HG02623 (cell line): ENCODE measurements around the gene FAS.

Source experiments
- ATAC-seq: cut with Tn5 transposase; IDR thresholded peaks from one replicate; pipeline ENCODE4 v1.9.1; 2021; ENCODE audit warnings: moderate library complexity; ENCODE audit not compliant: unreplicated experiment

Gene FAS

DNA sequence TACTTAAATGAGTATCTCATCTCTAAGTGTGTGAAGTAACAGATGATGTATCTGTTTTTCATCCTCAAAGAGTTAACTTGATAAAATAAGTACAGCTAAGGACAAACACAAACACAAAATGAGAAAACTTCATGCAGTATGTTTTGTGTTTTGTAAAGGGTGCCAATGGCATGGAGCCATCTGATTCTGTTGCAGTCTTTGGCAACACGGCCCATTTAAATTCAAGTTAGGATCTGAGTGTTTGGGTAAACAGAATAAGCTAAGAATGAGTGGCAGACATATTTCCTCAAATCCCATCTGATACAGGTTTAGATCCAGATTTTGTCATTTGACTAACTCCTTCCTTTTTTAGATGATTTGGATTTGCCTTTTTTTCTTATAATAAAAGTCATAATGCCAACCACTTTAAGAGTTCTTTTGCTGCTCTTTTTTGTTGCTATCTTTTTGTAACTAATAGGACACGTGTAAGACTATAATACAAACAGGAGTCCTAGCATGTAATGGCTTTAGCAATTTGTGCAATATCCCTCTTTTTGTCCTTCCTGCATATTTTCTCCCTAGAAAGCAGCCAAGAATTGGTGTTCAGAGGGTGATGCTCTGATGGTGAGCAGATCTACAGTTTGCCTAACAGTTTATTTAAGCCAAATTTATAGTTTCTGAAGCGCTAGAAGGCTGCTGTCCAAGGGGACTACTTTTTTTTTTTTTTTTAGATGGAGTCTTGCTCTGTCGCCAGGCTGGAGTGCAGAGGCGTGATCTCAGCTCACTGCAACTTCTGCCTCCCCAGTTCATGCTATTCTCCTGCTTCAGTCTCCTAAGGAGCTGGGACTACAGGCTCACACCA, 19.2 kb upstream of the FAS start:
- ATAC-seq: no peak

DNA sequence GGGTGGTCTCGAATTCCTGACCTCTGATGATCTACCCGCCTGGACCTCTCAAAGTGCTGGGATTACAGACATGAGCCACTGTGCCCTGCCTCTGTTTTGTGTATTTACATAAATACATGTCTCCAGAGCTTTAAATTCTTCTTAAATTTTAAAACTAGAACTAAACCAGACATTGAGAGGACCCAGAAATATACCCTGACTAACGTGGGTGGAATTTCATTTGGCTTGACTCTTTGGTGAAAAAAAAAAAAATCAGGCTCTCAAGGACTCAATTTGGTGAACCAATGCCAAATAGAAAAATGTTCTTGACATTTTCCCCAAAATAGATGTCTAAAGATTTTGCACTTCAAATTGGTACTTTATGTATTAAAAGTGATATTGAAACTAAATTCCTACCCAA, 16.6 kb upstream of the FAS start:
- no peak for ATAC-seq

DNA sequence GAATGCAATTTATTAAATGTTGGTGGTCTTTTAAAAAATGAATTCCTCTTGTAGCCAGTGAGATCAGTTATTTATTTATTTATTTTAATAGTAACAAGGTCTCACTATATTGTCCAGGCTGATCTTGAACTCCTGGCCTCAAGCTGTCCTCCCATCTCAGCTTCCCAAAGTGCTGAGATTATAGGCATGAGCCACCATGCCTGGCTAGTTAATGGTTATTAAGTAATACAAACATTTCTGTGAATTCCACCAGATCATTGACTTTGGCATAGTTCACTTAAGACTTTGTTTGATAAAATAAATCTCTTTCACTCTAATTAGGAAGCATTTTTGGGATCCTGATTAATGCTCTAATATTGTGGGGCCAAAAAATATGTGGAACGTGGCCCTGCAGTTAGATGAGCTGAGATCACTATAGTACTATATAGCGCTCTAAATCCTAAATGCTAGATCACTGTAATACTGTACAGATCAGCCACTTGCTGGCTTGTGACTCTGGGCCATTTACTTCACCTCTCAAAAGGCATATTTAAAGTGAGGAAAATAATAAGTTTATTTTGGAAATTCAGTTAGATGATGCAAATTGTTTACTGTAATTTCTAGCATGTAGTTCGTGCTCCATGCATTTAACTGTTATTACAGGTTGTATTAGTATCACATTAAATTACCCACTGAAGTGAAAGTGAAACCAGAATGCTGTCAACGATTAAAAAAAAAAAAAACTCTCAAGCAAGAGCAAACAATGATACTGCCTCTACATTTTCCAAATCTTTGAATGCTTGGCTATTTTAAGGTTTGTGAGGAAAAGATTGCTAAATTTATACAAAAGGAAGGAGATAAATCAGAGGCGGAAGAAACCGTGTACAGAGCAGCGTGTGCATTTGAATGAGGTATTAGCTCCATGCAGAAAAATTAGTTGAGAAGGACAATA, 15.9 kb upstream of the FAS start:
- no peak for ATAC-seq

- ATAC-seq: no peak
Observed at GRCh38 chr10:88975377-88975720, 15.2 kb upstream of the FAS start.

DNA sequence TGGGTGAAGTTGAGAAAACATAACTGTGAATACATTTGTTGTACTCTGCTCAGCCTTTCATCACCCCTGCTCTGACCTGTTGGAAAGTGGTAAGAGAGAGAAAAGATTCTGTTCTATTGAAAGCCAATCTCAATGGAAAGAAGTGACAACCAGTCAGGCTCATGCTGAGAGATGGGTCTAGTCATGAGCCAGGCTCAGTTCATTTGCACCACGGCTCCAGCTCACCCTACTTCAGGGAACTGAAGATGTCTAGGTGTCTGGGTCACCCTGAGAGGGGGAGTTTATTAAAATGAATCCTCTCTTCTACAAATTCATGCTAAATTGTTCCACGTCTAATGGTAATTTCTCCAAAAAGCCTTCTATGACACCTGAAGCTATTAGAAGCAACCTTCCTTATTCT, 12.1 kb upstream of the FAS start:
- no peak for ATAC-seq

- no peak for ATAC-seq
Observed at GRCh38 chr10:88979153-88979562, 11.4 kb upstream of the FAS start.

GRCh38 chr10:88979603-88980002, 11.0 kb upstream of the FAS start:
- no peak for ATAC-seq

- ATAC-seq: no peak
Observed at GRCh38 chr10:88980247-88980646, 10.4 kb upstream of the FAS start.

GRCh38 chr10:88980800-88981199, 9.8 kb upstream of the FAS start:
- no peak for ATAC-seq

GRCh38 chr10:88981435-88981834, 9.2 kb upstream of the FAS start:
- ATAC-seq: no peak

DNA sequence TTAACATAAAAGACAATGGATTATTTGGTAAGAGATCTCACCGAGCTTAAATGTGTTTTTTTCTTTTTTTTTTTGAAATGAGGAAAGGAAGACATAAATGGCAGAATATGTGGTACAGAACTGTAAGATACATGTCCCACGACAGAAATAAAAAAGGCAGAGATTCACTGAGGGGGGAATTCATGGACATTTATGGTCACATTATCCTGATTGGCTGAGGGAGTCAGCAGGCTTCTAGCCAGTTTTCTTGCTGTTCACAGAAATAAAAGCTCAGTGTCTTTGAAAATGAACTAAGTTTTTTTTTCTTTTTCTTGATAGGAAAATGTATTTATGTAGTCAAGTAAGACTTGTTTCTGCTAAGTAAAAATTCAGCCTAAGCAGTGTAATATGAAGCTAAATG, 8.2 kb upstream of the FAS start:
- ATAC-seq: no peak

DNA sequence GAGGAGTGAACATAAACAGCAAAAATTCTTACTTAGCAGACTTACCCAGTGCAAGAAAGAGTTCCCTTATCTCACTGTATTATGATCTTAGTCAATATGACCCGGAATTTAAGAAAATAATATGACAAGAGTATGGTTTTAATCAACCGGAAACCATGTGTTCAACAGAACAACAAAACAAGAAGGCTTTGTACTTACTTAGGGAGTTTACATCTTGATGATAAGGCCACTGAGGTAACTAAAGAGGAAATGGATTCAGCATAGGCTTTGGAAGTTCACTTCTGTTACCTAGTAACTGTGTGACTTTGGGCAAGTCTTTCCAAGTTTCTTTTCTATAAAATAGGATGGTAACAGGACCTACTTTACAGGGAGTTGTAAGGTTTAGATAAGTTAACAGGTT, 7.4 kb upstream of the FAS start:
- ATAC-seq: no peak

- no peak for ATAC-seq
Observed at GRCh38 chr10:88983939-88984338, 6.7 kb upstream of the FAS start.

DNA sequence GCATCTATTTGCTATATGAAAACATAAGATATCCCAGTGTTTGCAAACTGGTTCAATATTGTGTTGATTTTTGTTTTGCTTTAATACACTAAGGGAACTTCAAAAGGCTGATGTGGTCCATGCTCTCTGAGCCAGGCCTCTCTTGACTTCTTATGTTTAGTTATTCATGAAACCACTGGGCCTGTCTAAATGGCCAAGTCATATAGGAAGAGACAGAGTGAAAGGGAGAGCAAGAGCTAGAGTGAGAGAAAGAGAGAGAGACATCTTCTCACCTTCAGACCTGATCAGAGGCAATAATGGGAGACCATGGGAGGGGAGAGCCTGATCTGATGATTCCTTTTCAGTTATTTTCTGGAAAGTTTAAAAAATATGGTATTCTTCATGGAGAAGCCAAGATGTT, 6.1 kb upstream of the FAS start:
- ATAC-seq: no peak

DNA sequence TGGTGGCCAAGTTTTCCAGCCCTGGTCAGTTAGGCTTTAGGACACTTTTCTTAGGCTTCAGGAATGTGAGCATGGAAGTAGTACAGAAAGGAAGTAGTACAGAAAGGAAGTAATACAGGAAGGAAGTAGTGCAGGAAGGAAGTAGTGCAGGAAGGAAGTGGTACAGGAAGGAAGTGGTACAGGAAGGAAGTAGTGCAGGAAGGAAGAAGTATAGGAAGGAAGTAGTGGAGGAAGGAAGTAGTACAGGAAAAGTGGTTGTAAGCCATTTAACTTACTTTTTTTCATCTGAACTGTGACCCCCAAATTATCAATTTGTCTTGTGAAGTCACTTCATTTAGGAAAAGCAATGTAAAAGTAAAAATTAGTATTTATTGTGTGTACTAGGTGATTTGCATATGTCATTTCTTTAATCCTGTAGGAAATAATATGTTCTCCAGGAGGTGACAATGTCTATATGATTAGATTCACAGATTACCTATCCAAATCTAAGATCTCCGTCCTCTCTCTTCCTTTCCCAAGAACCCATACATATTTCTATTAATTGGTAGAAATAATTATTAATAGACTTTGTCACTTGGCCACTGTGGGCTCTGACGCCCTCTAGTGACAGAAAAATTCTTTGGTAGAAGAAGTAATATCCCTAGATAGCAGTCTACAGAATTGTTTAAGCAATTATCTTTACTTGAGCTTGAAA, 3.9 kb upstream of the FAS start:
- ATAC-seq: no peak

- no peak for ATAC-seq
Observed at GRCh38 chr10:88987243-88987725, 3.3 kb upstream of the FAS start.

DNA sequence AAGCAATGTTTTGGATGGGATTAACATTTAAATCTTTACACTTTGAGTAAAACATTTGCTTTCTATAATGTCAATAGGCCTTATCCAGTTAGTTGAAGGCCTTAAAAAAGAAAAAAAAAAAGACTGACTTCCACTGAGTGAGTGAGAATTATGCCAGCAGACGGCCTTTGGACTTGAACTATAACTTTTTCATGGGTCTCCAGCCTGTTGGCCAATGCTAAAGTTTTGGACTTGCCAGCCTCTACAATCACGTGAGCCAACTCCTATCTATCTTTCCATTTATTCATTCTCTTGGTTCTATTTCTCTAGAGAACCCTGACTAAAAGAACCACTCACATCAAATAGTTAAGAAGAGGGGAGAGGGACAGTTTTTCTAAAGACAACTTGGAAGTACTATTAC, 2.8 kb upstream of the FAS start:
- ATAC-seq: no peak

DNA sequence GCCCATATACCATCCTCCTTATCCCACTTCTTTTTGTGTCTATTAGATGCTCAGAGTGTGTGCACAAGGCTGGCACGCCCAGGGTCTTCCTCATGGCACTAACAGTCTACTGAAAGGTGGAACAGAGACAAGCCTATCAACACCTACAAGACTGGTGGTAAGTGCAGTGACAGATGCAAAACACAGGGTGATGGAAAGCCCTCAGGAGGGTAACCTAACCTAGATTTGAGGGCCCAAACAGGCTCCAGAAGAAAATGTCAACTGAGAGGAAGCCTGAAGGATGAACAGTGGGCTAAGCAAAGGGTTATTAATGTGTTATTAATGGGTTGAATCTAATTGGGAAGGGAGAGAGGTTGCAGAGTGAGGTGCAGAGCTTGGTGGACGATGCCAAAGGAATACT, 1.2 kb upstream of the FAS start:
- no peak for ATAC-seq

- peak; percentile 2 for ATAC-seq
Observed at GRCh38 chr10:88989824-88990383, 694 bp upstream of the FAS start.

DNA sequence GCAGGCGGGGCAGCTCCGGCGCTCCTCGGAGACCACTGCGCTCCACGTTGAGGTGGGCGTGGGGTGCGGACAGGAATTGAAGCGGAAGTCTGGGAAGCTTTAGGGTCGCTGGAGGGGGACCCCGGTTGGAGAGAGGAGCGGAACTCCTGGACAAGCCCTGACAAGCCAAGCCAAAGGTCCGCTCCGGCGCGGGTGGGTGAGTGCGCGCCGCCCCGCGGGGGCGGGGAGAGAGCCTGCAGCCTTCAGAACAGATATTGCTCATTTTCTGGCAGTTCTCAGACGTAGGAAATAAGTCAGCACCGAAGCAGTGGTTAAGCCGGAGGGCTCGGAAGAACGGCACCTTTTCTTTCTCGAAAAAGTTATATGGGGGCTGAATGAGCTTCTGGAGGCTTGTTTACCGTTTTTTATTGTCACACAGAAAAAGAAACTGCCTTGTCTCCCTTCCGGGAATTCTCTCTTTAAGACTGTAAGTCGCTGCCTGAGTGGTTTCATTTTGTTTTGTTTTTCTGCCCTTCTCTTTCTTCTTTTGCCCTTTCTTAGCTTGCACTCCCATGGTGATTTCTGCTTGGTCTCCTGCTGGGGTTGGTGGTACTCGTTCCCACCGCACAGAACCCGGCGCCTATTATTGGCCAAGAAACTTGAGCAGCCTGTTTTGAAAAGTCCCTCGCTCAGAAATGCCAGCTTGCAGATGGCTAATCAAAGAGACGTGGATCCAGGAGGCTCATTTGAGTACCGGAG, 732 bp downstream of the FAS start:
- ATAC-seq: peak; percentile 34
